HG03469 (cell line): ENCODE measurements around the gene SPDYC.

Source experiments
- ATAC-seq: cut with Tn5 transposase; IDR thresholded peaks from one replicate; pipeline ENCODE4 v1.9.1; 2021; ENCODE audit warnings: mild to moderate bottlenecking, moderate library complexity, moderate number of reproducible peaks; ENCODE audit not compliant: unreplicated experiment

The SPDYC gene

GRCh38 chr11:65170058-65170534 lies at the start of gene SPDYC:
Gene SPDYC (plus strand): TSS chr11:65170233. CDS start chr11:65171358, 1,125 bp downstream.
- no peak for ATAC-seq

GRCh38 chr11:65120831-65121230 lies 49.2 kb upstream of the SPDYC start:
- ATAC-seq = no peak

- no peak for ATAC-seq
These were observed 48.6 kb upstream of the SPDYC start for GRCh38 chr11:65121447-65121864.

- ATAC-seq = peak; percentile 38
These were observed 48.0 kb upstream of the SPDYC start, which contains the start of the genes FAU and MRPL49 for GRCh38 chr11:65121865-65122696. Gene FAU (minus strand): TSS chr11:65122134. CDS start chr11:65121813, 321 bp downstream. Gene MRPL49 (plus strand): TSS chr11:65122321. CDS start chr11:65122347, 26 bp downstream.

- no peak for ATAC-seq
These were observed 45.4 kb upstream of the SPDYC start for GRCh38 chr11:65124480-65125196.

GRCh38 chr11:65125197-65126056 lies 44.6 kb upstream of the SPDYC start:
- ATAC-seq = no peak

GRCh38 chr11:65126624-65127274 lies 43.3 kb upstream of the SPDYC start:
- no peak for ATAC-seq

GRCh38 chr11:65127473-65128181 lies 42.4 kb upstream of the SPDYC start:
- no peak for ATAC-seq

- ATAC-seq = no peak
These were observed 41.6 kb upstream of the SPDYC start for GRCh38 chr11:65128182-65129145.

- no peak for ATAC-seq
These were observed 40.2 kb upstream of the SPDYC start for GRCh38 chr11:65129649-65130441.

- no peak for ATAC-seq
These were observed 39.2 kb upstream of the SPDYC start for GRCh38 chr11:65130631-65131416.

GRCh38 chr11:65131417-65131776 lies 38.6 kb upstream of the SPDYC start:
- ATAC-seq = no peak

- ATAC-seq = no peak
These were observed 38.2 kb upstream of the SPDYC start for GRCh38 chr11:65131895-65132237.

GRCh38 chr11:65132238-65132987 lies 37.6 kb upstream of the SPDYC start:
- ATAC-seq = no peak

GRCh38 chr11:65132988-65133700 lies 36.9 kb upstream of the SPDYC start:
- ATAC-seq = no peak

GRCh38 chr11:65133724-65134123 lies 36.3 kb upstream of the SPDYC start:
- no peak for ATAC-seq
